ENCODE results near the gene NUDT22.

The NUDT22 gene

GRCh38 chr11:64225608-64226506 is at the start of gene NUDT22, which contains the start of gene TRPT1:
Gene NUDT22, plus strand, starts transcription at chr11:64226274. Its CDS starts 379 bp downstream, at chr11:64226653.
Gene TRPT1, minus strand, starts transcription at chr11:64226186. Its CDS starts 326 bp downstream, at chr11:64225860.
- H3K9me3 ChIP-seq (ENCODE audit: insufficient read depth, low read length): no peaks in the 10 kb centered on the region
- DNase-seq (ENCODE audit: low read depth, low spot score): no peak
- peaks cover 33% of the 10 kb centered on the region for H3K4me1 ChIP-seq (ENCODE audit: insufficient read depth, insufficient read length)
- TF ChIP-seq ZNF274 (IDR thresholded peaks at IDR 0.05; ENCODE audit: low read depth, low read length): no peak
- no peak for TF ChIP-seq YY1 (IDR thresholded peaks at IDR 0.05; ENCODE audit: insufficient read depth, insufficient read length)
- TF ChIP-seq SUZ12 (IDR thresholded peaks at IDR 0.05; ENCODE audit: extremely low read depth, insufficient read depth, insufficient read length): no peak
- H3K9ac ChIP-seq (ENCODE audit: insufficient read length, low read depth): peak within 1 kb of the TSS; percentile 94
- no peaks in the 10 kb centered on the region for H3K27me3 ChIP-seq (ENCODE audit: insufficient read depth, insufficient read length)
- peaks cover 35% of the 10 kb centered on the region for H3K36me3 ChIP-seq (ENCODE audit: insufficient read depth, insufficient read length, low read length)
- H3K4me3 ChIP-seq (ENCODE audit: insufficient read length, low read depth): peak within 1 kb of the TSS; percentile 92

GRCh38 chr11:64176751-64177150 is 49.3 kb upstream of the NUDT22 start:
- DNase-seq (ENCODE audit: low read depth, low spot score): no peak
- Histone ChIP-seq H3K4me1 (ENCODE audit: insufficient read depth, insufficient read length) (peaks cover 2% of the 10 kb centered on the region), H3K4me3 (ENCODE audit: insufficient read length, low read depth) (no peak overlapping the region), H3K9ac (ENCODE audit: insufficient read length, low read depth) (no peak overlapping the region), H3K27me3 (ENCODE audit: insufficient read depth, insufficient read length) (no peaks in the 10 kb centered on the region), H3K9me3 (ENCODE audit: insufficient read depth, low read length) (peaks cover 30% of the 10 kb centered on the region; the same call in 1 of the 2 replicates), H3K36me3 (ENCODE audit: insufficient read depth, insufficient read length, low read length) (peaks cover 15% of the 10 kb centered on the region)
- TF ChIP-seq YY1 (IDR thresholded peaks at IDR 0.05; ENCODE audit: insufficient read depth, insufficient read length) (no peak), SUZ12 (IDR thresholded peaks at IDR 0.05; ENCODE audit: extremely low read depth, insufficient read depth, insufficient read length) (no peak), ZNF274 (IDR thresholded peaks at IDR 0.05; ENCODE audit: low read depth, low read length) (no peak)

GRCh38 chr11:64178203-64178602 is 47.9 kb upstream of the NUDT22 start:
- peaks cover 5% of the 10 kb centered on the region for H3K4me1 ChIP-seq (ENCODE audit: insufficient read depth, insufficient read length)
- H3K27me3 ChIP-seq (ENCODE audit: insufficient read depth, insufficient read length): no peaks in the 10 kb centered on the region
- H3K9me3 ChIP-seq (ENCODE audit: insufficient read depth, low read length): peaks cover 30% of the 10 kb centered on the region; the same call in 1 of the 2 replicates
- no peak for DNase-seq (ENCODE audit: low read depth, low spot score)
- no peak overlapping the region for H3K9ac ChIP-seq (ENCODE audit: insufficient read length, low read depth)
- peaks cover 19% of the 10 kb centered on the region for H3K36me3 ChIP-seq (ENCODE audit: insufficient read depth, insufficient read length, low read length)
- H3K4me3 ChIP-seq (ENCODE audit: insufficient read length, low read depth): no peak overlapping the region
- TF ChIP-seq SUZ12 (IDR thresholded peaks at IDR 0.05; ENCODE audit: extremely low read depth, insufficient read depth, insufficient read length) (no peak), ZNF274 (IDR thresholded peaks at IDR 0.05; ENCODE audit: low read depth, low read length) (no peak), YY1 (IDR thresholded peaks at IDR 0.05; ENCODE audit: insufficient read depth, insufficient read length) (no peak)

- H3K27me3 ChIP-seq (ENCODE audit: insufficient read depth, insufficient read length): no peaks in the 10 kb centered on the region
- H3K4me1 ChIP-seq (ENCODE audit: insufficient read depth, insufficient read length): peaks cover 12% of the 10 kb centered on the region
- peaks cover 19% of the 10 kb centered on the region for H3K36me3 ChIP-seq (ENCODE audit: insufficient read depth, insufficient read length, low read length)
- DNase-seq (ENCODE audit: low read depth, low spot score): no peak
- no peak overlapping the region for H3K4me3 ChIP-seq (ENCODE audit: insufficient read length, low read depth)
- H3K9ac ChIP-seq (ENCODE audit: insufficient read length, low read depth): no peak overlapping the region
- no peak for TF ChIP-seq SUZ12 (IDR thresholded peaks at IDR 0.05; ENCODE audit: extremely low read depth, insufficient read depth, insufficient read length)
- TF ChIP-seq ZNF274 (IDR thresholded peaks at IDR 0.05; ENCODE audit: low read depth, low read length): no peak
- TF ChIP-seq YY1 (IDR thresholded peaks at IDR 0.05; ENCODE audit: insufficient read depth, insufficient read length): no peak
- peaks cover 21% of the 10 kb centered on the region; the same call in 1 of the 2 replicates for H3K9me3 ChIP-seq (ENCODE audit: insufficient read depth, low read length)
These were observed 47.0 kb upstream of the NUDT22 start for GRCh38 chr11:64178951-64179639.

- Histone ChIP-seq H3K4me3 (ENCODE audit: insufficient read length, low read depth) (no peak overlapping the region), H3K9ac (ENCODE audit: insufficient read length, low read depth) (no peak overlapping the region), H3K4me1 (ENCODE audit: insufficient read depth, insufficient read length) (peaks cover 12% of the 10 kb centered on the region), H3K9me3 (ENCODE audit: insufficient read depth, low read length) (peaks cover 13% of the 10 kb centered on the region; the same call in 1 of the 2 replicates), H3K27me3 (ENCODE audit: insufficient read depth, insufficient read length) (no peaks in the 10 kb centered on the region), H3K36me3 (ENCODE audit: insufficient read depth, insufficient read length, low read length) (peaks cover 19% of the 10 kb centered on the region)
- TF ChIP-seq ZNF274 (IDR thresholded peaks at IDR 0.05; ENCODE audit: low read depth, low read length): no peak
- no peak for TF ChIP-seq SUZ12 (IDR thresholded peaks at IDR 0.05; ENCODE audit: extremely low read depth, insufficient read depth, insufficient read length)
- TF ChIP-seq YY1 (IDR thresholded peaks at IDR 0.05; ENCODE audit: insufficient read depth, insufficient read length): no peak
- no peak for DNase-seq (ENCODE audit: low read depth, low spot score)
These were observed 45.2 kb upstream of the NUDT22 start for GRCh38 chr11:64180891-64181290.

- peaks cover 12% of the 10 kb centered on the region for H3K4me1 ChIP-seq (ENCODE audit: insufficient read depth, insufficient read length)
- H3K36me3 ChIP-seq (ENCODE audit: insufficient read depth, insufficient read length, low read length): peaks cover 19% of the 10 kb centered on the region
- TF ChIP-seq ZNF274 (IDR thresholded peaks at IDR 0.05; ENCODE audit: low read depth, low read length) (no peak), SUZ12 (IDR thresholded peaks at IDR 0.05; ENCODE audit: extremely low read depth, insufficient read depth, insufficient read length) (no peak), YY1 (IDR thresholded peaks at IDR 0.05; ENCODE audit: insufficient read depth, insufficient read length) (no peak)
- H3K9ac ChIP-seq (ENCODE audit: insufficient read length, low read depth): peak overlapping the region; percentile 1
- DNase-seq (ENCODE audit: low read depth, low spot score): no peak
- H3K4me3 ChIP-seq (ENCODE audit: insufficient read length, low read depth): no peak overlapping the region
- peaks cover 13% of the 10 kb centered on the region; the same call in 1 of the 2 replicates for H3K9me3 ChIP-seq (ENCODE audit: insufficient read depth, low read length)
- no peaks in the 10 kb centered on the region for H3K27me3 ChIP-seq (ENCODE audit: insufficient read depth, insufficient read length)
These were observed 44.3 kb upstream of the NUDT22 start for GRCh38 chr11:64181506-64182411.

All from NT2/D1 (cell line).